Measurements from ENCODE around the gene KDM4F. TPM values are rescaled to one million over a fixed set of nuclear protein-coding genes. Genes with fewer than 3 reads are reported as not detected.

KDM4F gene
- total and polyA plus RNA-seq, 2 of the 8 experiments (the other 6 are each of a cell fraction or from before 2014, with no cell fraction given): not detected

DNA sequence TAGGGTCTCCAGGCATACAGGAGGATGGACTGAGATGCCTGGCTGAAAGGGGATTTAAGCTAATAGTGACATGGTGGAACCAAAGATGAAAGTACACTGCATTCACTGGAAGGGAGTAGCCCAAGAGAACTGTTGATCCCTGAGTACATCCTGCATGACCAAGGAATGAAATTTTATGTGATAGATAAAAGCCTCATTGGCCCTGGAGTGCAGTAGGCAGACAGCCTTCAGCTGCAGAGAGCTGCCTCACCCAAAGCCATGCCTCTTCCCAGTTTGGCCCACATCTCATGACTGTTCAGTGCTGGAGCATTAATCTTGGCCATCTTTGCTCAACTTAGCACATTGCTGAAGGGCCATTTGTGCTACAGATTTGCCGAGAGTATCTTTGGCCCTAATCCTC is 16.2 kb upstream of the KDM4F start (continued):
- no peak for TF ChIP-seq POU5F1 (IDR thresholded peaks at IDR 0.05; ENCODE audit: low read depth, low read length)
- TF ChIP-seq CBX8 (IDR thresholded peaks at IDR 0.05; ENCODE audit: borderline replicate concordance, low read depth, low read length): no peak
- no peak for TF ChIP-seq RAD21 (IDR thresholded peaks at IDR 0.05 in 1 of 2, conservative IDR thresholded peaks at IDR 0.05 in 1 of 2; ENCODE audit: low read depth in 2 of 2, low read length in 2 of 2)
